ENCODE data around the gene ARPC1B.
"Not testable (repeated sequence)": the region's sequence is repeated elsewhere in the genome, so short reads cannot be mapped to it uniquely, and the experiment has no call there.

ARPC1B gene

DNA sequence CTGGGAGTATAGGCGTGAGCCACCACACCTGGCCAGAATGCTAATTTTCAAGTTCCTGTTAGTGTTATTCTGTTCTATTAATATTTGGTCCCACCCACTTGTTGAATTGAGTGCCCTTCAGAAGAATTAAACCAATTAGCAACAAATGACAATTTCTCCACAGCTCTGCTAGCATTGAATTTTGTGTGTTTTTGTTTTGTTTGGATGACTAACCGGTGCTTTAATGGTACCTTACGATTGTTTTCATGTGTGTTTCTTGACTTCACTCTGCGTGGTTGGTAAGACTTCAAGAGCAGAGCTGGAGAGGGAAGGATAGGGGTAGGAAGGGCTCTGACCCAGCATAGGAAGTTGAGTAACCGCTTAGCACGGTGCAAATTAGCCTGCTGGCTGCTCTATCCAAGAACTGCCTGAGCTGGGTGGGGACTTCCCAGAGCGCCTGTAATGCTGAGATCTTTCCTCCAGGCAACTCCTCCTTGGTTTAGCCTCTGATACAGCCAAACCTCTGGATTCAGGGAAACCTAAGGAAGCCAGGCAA is 4.6 kb downstream of the ARPC1B start:
- Mint-ChIP-seq H3K27ac (peak overlapping the region; percentile 99), H3K36me3 (peaks cover 43 to 52% of the 10 kb centered on the region in 2 donors), H3K27me3 (no peaks in the 10 kb centered on the region), H3K4me3 (peak overlapping the region; percentile 86 to 90), H3K9me3 (no peaks in the 10 kb centered on the region), H3K4me1 (peaks cover 38 to 70% of the 10 kb centered on the region in 2 donors)
- ATAC-seq (replicated peaks) (peak in 1 of 2 donors; percentile 23), DNase-seq (peak; percentile 52)

DNA sequence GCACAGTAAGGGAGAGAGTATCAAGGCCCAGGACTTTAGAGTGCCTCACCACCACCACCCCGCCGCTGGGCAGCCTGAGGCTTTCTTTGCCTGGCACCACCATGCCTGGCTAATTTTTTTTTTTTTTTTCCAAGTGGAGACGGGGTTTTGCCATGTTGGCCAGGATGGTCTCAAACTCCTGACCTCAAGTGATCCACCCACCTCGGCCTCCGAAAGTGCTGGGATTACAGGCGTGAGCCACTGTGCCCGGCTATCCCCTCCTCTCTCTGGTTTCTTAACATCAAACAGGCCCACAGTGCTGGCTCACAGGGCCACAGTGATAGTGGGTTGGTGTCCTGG is 5.1 kb downstream of the ARPC1B start:
- Mint-ChIP-seq H3K36me3 (peaks cover 46 to 52% of the 10 kb centered on the region in 2 donors), H3K4me3 (peak overlapping the region; percentile 86 to 90), H3K27ac (peak overlapping the region; percentile 99), H3K4me1 (peaks cover 40 to 76% of the 10 kb centered on the region in 2 donors)
- DNase-seq, H3K9me3 Mint-ChIP-seq, H3K27me3 Mint-ChIP-seq: not testable (repeated sequence)
- ATAC-seq (replicated peaks): peak in 1 of 2 donors; percentile 4

DNA sequence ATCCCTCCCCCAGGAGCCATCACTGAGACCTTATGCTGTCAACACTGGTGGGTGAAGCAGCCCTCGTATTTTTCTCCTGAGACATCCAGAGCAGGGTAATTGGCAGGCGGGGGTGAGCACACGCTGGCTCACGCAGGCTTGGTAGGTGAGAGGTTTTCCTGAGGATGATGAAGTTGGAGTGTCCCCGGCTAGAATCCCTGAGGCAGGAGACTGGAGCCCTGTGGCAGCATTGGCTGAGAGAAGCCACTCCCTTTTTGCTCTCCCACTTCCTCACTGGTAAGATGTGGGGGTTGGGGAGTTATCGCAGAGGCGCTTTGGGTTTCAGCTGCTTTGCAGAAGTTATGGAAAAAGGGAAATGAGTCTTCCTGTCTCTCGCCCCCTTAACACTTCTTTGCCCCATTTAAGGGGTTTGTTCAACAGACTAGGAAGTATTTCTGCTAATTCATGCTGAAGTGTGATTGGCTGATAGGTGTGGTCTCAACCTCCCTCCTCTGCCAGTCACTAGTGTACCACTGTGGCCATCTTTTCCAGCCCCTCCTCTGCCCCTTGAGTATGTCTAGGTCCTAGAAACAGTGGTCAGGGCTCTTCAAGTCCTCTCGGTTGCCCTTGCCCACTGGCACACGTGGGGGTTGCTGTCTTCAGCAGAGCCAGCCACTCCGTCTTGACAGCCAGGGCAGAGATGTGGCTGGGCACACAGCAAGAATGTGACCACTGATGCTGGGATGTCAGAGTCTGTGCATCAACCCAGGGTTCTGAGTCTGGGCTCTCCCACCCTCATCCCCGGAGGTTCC is 5.7 kb downstream of the ARPC1B start:
- DNase-seq (peak; percentile 78), ATAC-seq (replicated peaks) (peak; percentile 66 to 69)
- Mint-ChIP-seq H3K27ac (peak overlapping the region; percentile 99), H3K36me3 (peaks cover 48 to 52% of the 10 kb centered on the region in 2 donors), H3K27me3 (no peaks in the 10 kb centered on the region), H3K4me3 (peak overlapping the region; percentile 86 to 90), H3K4me1 (peaks cover 40 to 81% of the 10 kb centered on the region in 2 donors), H3K9me3 (no peaks in the 10 kb centered on the region)

DNA sequence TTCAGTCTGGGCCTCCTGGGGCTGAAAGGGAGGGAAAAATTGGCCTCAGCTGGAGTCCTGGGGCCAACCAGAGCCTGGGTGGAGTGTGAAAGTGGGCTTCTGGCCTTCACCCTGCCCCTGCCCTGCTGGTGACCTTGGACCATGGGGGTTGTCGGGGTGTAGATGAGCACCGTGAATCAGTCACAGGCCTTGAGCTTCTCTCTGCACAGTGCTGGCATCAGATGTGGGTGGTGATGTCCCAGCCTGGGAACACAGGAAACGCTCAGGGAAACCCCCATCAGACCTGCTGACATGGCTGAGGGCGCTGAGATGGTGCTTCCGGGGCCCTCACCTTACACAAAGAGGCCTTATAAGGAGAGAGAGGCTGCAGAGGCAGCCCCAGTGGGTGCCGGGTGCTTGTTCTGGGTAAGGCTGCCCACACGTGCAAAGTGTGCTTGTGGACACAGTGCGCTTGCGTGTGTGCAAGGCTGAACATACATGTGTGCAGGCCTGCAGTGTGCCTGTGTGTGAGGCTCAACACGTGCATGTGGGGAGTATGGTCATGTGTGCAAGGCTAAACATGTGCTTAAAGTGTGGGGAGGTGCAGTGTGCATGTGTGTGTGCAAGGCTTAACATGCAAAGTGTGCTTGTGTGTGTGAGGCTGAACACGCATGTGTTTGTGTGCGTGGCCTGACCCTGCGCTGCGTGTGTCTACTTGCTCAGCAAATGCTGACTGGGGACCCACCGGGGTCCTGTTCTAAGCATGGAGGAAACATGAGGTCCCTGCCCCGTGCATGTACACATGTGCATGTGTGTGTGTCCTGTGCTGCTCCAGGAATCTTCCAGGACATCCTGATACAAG is 6.5 kb downstream of the ARPC1B start:
- DNase-seq (peak; percentile 93), ATAC-seq (replicated peaks) (peak; percentile 82 to 84)
- Mint-ChIP-seq H3K27ac (peak overlapping the region; percentile 99), H3K9me3 (no peaks in the 10 kb centered on the region), H3K36me3 (peaks cover 50 to 58% of the 10 kb centered on the region in 2 donors), H3K4me1 (peaks cover 40 to 89% of the 10 kb centered on the region in 2 donors), H3K4me3 (peak overlapping the region; percentile 86 to 90), H3K27me3 (no peaks in the 10 kb centered on the region)

DNA sequence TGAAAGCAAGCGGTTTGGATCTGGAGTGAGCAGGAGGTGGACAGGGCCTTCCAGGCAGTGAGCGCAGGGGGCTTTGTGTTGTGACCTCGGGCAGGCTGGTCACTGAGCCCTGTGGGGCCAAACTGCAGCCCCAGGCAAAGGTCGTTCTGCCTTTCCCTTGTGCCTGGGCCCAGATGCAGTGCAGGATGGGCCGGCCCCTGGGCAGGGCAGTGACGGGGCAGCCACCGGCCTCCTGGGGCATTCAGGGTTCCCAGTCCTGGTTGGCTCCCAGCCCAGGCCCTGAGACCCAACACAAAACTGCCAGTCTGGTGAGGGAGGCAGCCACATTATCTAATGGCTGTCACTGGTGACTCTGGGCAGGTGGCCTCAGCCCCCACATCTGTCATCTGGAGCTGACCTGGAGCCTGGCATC is 7.1 kb downstream of the ARPC1B start:
- Mint-ChIP-seq H3K9me3 (no peaks in the 10 kb centered on the region), H3K27ac (peak overlapping the region; percentile 99), H3K36me3 (peaks cover 52 to 63% of the 10 kb centered on the region in 2 donors), H3K4me1 (peaks cover 39 to 89% of the 10 kb centered on the region in 2 donors), H3K4me3 (peak overlapping the region; percentile 86 to 90), H3K27me3 (no peaks in the 10 kb centered on the region)
- DNase-seq (no peak), ATAC-seq (replicated peaks) (no peak)

DNA sequence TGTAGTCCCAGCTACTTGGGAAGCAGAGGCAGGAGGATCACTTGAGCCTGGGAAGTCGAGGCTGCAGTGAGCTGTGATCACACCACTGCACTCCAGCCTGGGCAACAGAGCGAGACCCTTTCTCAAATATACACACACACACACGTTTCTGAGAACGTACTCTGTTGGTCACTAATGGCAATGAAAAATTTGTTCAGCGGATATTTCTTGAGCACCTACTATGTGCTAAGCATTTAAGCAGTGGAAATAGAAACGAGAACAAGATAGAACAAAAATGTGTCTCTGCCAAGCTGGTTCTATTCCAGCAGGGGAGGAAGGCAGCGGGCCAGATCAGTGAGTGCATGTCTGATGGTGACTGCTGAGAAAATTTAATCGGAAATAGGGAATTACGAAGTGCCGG is 8.7 kb downstream of the ARPC1B start:
- H3K27me3 Mint-ChIP-seq: no peaks in the 10 kb centered on the region
- H3K4me1 Mint-ChIP-seq: peaks cover 36 to 74% of the 10 kb centered on the region in 2 donors
- DNase-seq (no peak), ATAC-seq (replicated peaks) (no peak)
- peak overlapping the region; percentile 86 for H3K27ac Mint-ChIP-seq
- H3K9me3 Mint-ChIP-seq: no peaks in the 10 kb centered on the region
- peaks cover 50 to 59% of the 10 kb centered on the region in 2 donors for H3K36me3 Mint-ChIP-seq
- H3K4me3 Mint-ChIP-seq: no peak overlapping the region

DNA sequence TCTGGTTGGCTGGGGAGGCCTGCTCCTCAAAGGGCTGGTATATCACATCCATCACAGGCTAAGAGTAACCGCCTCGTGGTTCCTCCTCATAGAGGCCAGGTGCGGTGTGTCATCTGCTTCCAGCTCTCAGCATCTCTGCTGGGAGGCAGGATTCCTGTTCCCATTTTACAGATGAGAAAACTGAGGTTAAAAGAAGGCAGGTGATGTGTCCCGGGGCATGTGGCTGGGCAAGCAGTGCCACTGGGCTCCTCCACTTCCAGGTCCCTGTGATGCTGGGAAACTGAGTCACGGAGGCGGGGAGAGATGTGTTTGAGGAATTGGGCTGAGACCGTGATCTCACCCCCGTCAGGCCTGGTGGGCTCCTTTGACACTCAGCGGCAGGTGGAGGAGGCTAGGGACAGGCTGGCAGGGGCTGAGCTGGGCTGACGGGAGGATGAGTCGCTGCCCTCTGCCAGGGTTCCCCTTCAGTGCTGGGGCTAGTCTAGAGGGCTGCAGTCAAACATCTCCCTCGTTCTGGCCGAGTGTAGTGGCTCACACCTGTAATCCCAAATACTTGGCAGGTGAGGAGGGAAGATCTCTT is 9.4 kb downstream of the ARPC1B start:
- ATAC-seq (replicated peaks) (no peak), DNase-seq (no peak)
- Mint-ChIP-seq H3K4me1 (peaks cover 36 to 72% of the 10 kb centered on the region in 2 donors), H3K9me3 (no peaks in the 10 kb centered on the region), H3K36me3 (peaks cover 52 to 59% of the 10 kb centered on the region in 2 donors), H3K27me3 (no peaks in the 10 kb centered on the region), H3K4me3 (peak overlapping the region; percentile 17 to 26), H3K27ac (peak overlapping the region; percentile 86)

DNA sequence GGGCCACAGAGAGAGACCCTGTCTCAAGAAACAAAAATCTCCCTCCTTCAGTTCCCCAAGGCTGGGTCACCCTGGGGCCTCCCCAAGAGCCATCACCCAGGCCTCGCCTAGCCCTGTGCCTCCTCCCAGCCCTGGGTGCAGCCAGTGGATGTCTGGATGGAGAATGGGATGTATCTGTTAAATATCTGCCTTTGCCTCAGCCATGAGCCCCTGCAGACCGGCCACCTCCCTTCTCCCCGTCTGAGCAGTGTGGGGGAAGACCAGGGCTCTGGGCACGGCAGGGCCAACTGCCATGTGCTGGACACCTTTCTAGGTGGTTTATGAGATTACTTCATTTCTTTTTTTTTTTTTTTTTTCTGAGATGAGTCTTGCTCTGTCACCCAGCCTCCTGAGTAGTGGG is 10.0 kb downstream of the ARPC1B start:
- H3K4me3 Mint-ChIP-seq: no peak overlapping the region
- no peak for ATAC-seq (replicated peaks)
- peaks cover 48 to 57% of the 10 kb centered on the region in 2 donors for H3K36me3 Mint-ChIP-seq
- H3K27ac Mint-ChIP-seq: peak overlapping the region; percentile 86
- no peaks in the 10 kb centered on the region for H3K9me3 Mint-ChIP-seq
- no peak for DNase-seq
- no peaks in the 10 kb centered on the region for H3K27me3 Mint-ChIP-seq
- H3K4me1 Mint-ChIP-seq: peaks cover 31 to 65% of the 10 kb centered on the region in 2 donors

DNA sequence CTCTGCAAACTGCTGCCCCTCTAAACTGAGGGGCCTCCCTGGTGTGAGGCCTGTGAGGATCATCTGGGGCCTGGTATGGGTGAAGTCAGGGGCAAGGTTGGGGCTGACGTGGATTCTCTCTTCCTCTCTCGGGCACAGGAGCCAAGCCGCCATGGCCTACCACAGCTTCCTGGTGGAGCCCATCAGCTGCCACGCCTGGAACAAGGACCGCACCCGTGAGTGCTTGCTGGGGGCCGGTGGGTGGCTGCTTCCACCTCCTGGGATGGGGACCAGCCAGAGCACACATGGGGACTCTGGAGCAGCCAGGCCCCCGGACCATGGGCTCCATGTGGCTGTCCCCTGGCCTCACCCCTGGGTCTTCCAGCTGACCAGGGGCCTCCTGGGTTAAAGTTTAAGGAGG is 11.0 kb downstream of the ARPC1B start:
- Mint-ChIP-seq H3K4me3 (no peak overlapping the region), H3K4me1 (peaks cover 23 to 55% of the 10 kb centered on the region in 2 donors), H3K9me3 (no peaks in the 10 kb centered on the region), H3K27ac (peak overlapping the region; percentile 67), H3K27me3 (no peaks in the 10 kb centered on the region), H3K36me3 (peaks cover 45 to 51% of the 10 kb centered on the region in 2 donors)
- ATAC-seq (replicated peaks): no peak
- no peak for DNase-seq

DNA sequence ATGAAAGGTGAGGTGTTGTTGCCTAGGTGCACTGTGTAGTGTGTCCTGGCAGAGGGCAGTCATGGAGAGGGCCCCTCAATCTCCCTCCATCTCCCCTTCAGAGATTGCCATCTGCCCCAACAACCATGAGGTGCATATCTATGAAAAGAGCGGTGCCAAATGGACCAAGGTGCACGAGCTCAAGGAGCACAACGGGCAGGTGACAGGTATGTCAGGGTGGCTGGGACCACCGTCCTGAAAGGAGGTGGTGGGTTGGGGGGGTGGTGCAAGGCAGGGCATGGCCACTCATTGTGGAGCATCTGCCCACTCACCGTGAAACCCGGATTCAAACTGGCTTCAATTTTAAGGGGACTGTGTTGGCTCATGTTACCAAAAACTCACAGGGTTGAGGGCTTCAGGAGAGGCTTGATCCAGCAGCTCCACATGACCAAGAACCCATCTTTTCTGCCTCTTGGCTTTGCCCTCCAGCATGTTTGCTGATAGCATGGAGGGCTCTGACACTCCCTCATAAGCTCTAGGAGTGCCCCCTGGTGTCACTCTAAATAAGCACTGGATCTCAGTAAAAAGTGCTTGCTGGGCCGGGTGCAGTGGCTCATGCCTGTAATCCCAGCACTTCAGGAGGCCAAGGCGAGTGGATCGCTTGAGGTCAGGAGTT is 12.2 kb downstream of the ARPC1B start:
- H3K27ac Mint-ChIP-seq: peak overlapping the region; percentile 81
- H3K27me3 Mint-ChIP-seq: no peaks in the 10 kb centered on the region
- DNase-seq (no peak), ATAC-seq (replicated peaks) (peak; percentile 50 to 52)
- H3K36me3 Mint-ChIP-seq: peaks cover 41 to 44% of the 10 kb centered on the region in 2 donors
- H3K4me1 Mint-ChIP-seq: peaks cover 12 to 54% of the 10 kb centered on the region in 2 donors
- H3K9me3 Mint-ChIP-seq: no peaks in the 10 kb centered on the region
- H3K4me3 Mint-ChIP-seq: no peak overlapping the region

DNA sequence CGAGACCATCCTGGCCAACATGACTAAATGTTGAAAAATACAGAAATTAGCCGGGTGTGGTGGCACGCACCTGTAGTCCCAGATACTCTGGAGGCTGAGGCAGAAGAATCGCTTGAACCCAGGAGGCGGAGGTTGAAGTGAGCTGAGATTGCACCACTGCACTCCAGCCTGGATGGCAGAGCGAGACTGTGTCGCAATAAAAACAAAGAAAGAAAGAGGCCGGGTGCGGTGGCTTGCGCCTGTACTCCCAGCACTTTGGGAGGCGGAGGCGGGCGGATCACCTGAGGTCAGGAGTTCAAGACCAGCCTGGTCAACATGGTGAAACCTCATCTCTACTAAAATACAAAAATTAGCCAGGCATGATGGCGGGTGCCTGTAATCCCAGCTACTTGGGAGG is 12.7 kb downstream of the ARPC1B start:
- H3K27me3 Mint-ChIP-seq; ATAC-seq (replicated peaks); H3K9me3 Mint-ChIP-seq; H3K4me3 Mint-ChIP-seq; DNase-seq: not testable (repeated sequence)
- peaks cover 45 to 48% of the 10 kb centered on the region in 2 donors for H3K36me3 Mint-ChIP-seq
- peaks cover 14 to 55% of the 10 kb centered on the region in 2 donors for H3K4me1 Mint-ChIP-seq
- peak overlapping the region; percentile 37 for H3K27ac Mint-ChIP-seq

DNA sequence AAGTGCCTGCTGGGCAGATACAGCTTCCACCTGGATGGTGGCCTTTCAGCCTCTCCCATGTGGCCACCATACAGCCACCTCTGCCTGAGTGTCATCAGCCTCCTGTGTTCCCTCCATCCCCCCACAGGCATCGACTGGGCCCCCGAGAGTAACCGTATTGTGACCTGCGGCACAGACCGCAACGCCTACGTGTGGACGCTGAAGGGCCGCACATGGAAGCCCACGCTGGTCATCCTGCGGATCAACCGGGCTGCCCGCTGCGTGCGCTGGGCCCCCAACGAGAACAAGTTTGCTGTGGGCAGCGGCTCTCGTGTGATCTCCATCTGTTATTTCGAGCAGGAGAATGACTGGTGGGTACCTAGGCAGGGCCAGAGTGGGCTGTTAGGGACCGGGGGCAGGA is 13.4 kb downstream of the ARPC1B start:
- Mint-ChIP-seq H3K27me3 (no peaks in the 10 kb centered on the region), H3K4me3 (no peak overlapping the region), H3K9me3 (no peaks in the 10 kb centered on the region), H3K4me1 (peaks cover 18 to 58% of the 10 kb centered on the region in 2 donors), H3K27ac (no peak overlapping the region), H3K36me3 (peaks cover 48 to 51% of the 10 kb centered on the region in 2 donors)
- DNase-seq (no peak), ATAC-seq (replicated peaks) (no peak)

DNA sequence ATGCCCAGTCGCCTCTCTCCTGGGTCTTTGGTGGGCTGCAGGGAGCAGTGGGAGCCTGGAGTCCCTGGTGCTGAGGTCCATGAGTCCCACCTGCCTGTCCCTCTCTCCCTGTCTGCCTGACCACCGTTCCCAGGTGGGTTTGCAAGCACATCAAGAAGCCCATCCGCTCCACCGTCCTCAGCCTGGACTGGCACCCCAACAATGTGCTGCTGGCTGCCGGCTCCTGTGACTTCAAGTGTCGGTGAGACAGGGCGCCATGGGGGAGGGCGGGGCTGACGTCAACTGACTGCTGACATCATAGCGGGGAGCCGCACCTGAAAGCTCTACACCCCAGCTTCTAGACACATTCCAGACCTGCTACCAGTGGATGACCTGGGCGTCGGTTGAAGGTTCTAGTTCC is 15.2 kb downstream of the ARPC1B start:
- Mint-ChIP-seq H3K4me3 (no peak overlapping the region), H3K4me1 (peaks cover 19 to 54% of the 10 kb centered on the region in 2 donors), H3K27ac (peak overlapping the region; percentile 14), H3K9me3 (no peaks in the 10 kb centered on the region), H3K36me3 (peaks cover 48 to 59% of the 10 kb centered on the region in 2 donors), H3K27me3 (no peaks in the 10 kb centered on the region)
- DNase-seq (no peak), ATAC-seq (replicated peaks) (no peak)
